Smooth muscle cell (in vitro differentiated cells): ENCODE measurements around the gene SBK2. TPM values are rescaled to one million over a fixed set of nuclear protein-coding genes. Genes with fewer than 3 reads are reported as not detected.
"Not testable (repeated sequence)": the region's sequence is repeated elsewhere in the genome, so short reads cannot be mapped to it uniquely, and the experiment has no call there.

Source experiments
- DNase-seq: peaks from one replicate; lab custom pipeline; 2025; ENCODE audit not compliant: unreplicated experiment; lab: John Stamatoyannopoulos, UW
- H2AFZ ChIP-seq: fragments of 200-600 bp; sonication (generic); 2 replicates; pipeline ENCODE4 v1.6.0; 2016; ENCODE audit warnings: antibody characterized with exemption, low read depth, mild to moderate bottlenecking
- H3F3A ChIP-seq: fragments of 200-600 bp; sonication (generic); 2 replicates; pipeline ENCODE4 v1.6.0; 2017; ENCODE audit warnings: antibody characterized with exemption, low read depth
- H3K27ac ChIP-seq: fragments of 200-600 bp; sonication (generic); 2 replicates; pipeline ENCODE4 v1.5.1; 2016; ENCODE audit warnings: low read depth, mild to moderate bottlenecking
- H3K27me3 ChIP-seq: fragments of 200-600 bp; sonication (generic); 2 replicates; pipeline ENCODE4 v1.6.1; 2016; ENCODE audit warnings: low read depth, mild to moderate bottlenecking
- H3K36me3 ChIP-seq: fragments of 200-600 bp; sonication (generic); 2 replicates; pipeline ENCODE4 v1.5.1; 2016; ENCODE audit warnings: low read depth
- H3K4me1 ChIP-seq: fragments of 200-600 bp; sonication (generic); 2 replicates; pipeline ENCODE4 v1.5.1; 2016; ENCODE audit warnings: low read depth
- H3K4me2 ChIP-seq: fragments of 200-600 bp; sonication (generic); 2 replicates; pipeline ENCODE4 v1.6.0; 2016; ENCODE audit warnings: mild to moderate bottlenecking
- H3K4me3 ChIP-seq: fragments of 200-600 bp; sonication (generic); 2 replicates; pipeline ENCODE4 v1.5.1; 2016; ENCODE audit warnings: mild to moderate bottlenecking
- H3K79me2 ChIP-seq: fragments of 200-600 bp; sonication (generic); 2 replicates; pipeline ENCODE4 v1.6.0; 2016; ENCODE audit warnings: low read depth, mild to moderate bottlenecking
- H3K9ac ChIP-seq: fragments of 200-600 bp; sonication (generic); 2 replicates; pipeline ENCODE4 v1.6.0; 2016; ENCODE audit warnings: low read depth
- H3K9me3 ChIP-seq: fragments of 200-600 bp; sonication (generic); replicated peaks from 2 replicates; pipeline ENCODE4 v1.5.1; 2016; ENCODE audit warnings: low read depth
- H4K20me1 ChIP-seq: fragments of 200-600 bp; sonication (generic); 2 replicates; pipeline ENCODE4 v1.6.0; 2016; ENCODE audit warnings: low read depth
- CTCF ChIP-seq: fragments of 200-600 bp; sonication (generic); IDR thresholded peaks from 2 replicates; pipeline ENCODE4 v1.5.1; 2017; ENCODE audit warnings: borderline replicate concordance, mild to moderate bottlenecking, antibody characterized with exemption; ENCODE audit not compliant: insufficient read depth, poor library complexity, severe bottlenecking
- WGBS: methylation state at CpG from one replicate; pipeline ENCODE4 v1.1.7; 2016; ENCODE audit warnings: low lambda C conversion rate; 5-methylcytosine and 5-hydroxymethylcytosine counted together
- polyA plus RNA-seq: library from polyadenylated mRNA; unstranded; fragments of >200 nt; fragmentation: Nextera tagmentation; extraction: Ambion mirVana; gene quantifications from 2 replicates; pipeline ENCODE4 v1.2.1, GENCODE V29; 2016
- total RNA-seq: library from RNA; depleted of rRNA; stranded (reverse); fragments of >200 nt; gene quantifications from 2 replicates; pipeline ENCODE4 v1.2.3, GENCODE V29; 2014

Gene SBK2
- total and polyA plus RNA-seq, 2 experiments from 2014 or later = not detected

GRCh38 chr19:55576746-55577145, 39.8 kb upstream of the SBK2 start:
- Histone ChIP-seq H2AFZ (no peak overlapping the region), H3K79me2 (peaks cover 13% of the 10 kb centered on the region), H3F3A (no peaks in the 10 kb centered on the region), H3K4me3 (no peak overlapping the region), H3K27me3 (no peaks in the 10 kb centered on the region), H3K27ac (no peak overlapping the region), H3K4me2 (no peak overlapping the region), H3K4me1 (no peaks in the 10 kb centered on the region), H3K9me3 (no peaks in the 10 kb centered on the region), H4K20me1 (no peaks in the 10 kb centered on the region), H3K9ac (no peak overlapping the region), H3K36me3 (no peaks in the 10 kb centered on the region)
- WGBS = over 99% methylated on average over 5 of the region's 5 CpGs
- no peak for TF ChIP-seq CTCF
- DNase-seq = no peak

GRCh38 chr19:55573929-55574328, 37.0 kb upstream of the SBK2 start:
- not testable (repeated sequence) for DNase-seq, H3K27ac ChIP-seq, H3K4me2 ChIP-seq, H3K36me3 ChIP-seq, H3F3A ChIP-seq, H3K27me3 ChIP-seq, H3K4me1 ChIP-seq, H3K9me3 ChIP-seq, H2AFZ ChIP-seq, H3K4me3 ChIP-seq, H3K9ac ChIP-seq, H3K79me2 ChIP-seq, H4K20me1 ChIP-seq
- WGBS = 95% methylated on average over 6 of the region's 6 CpGs

DNA sequence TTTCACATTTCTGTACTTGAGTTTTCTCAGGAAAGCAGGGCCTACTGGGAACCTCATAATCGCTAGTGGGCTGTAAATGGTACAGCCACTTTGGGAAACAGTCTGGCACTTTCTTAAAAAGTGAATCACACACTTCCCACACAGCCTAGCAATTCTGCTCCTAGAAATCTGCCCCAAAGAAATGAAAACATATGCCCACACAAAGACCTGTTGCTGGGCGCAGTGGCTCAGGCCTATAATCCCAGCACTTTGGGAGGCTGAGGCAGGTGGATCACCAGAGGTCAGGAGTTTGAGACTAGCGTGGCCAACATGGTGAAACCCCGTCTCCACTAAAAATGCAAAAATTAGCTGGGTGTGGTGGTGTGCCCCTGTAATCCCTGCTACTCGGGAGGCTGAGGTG, 32.5 kb upstream of the SBK2 start:
- H3K9ac ChIP-seq, DNase-seq: not testable (repeated sequence)
- WGBS = 94% methylated on average over 5 of the region's 5 CpGs

GRCh38 chr19:55567708-55568328, 30.9 kb upstream of the SBK2 start:
- Histone ChIP-seq H3K4me3 (no peak overlapping the region), H3K4me2 (no peak overlapping the region), H3K9ac (no peak overlapping the region), H2AFZ (no peak overlapping the region), H3K27me3 (no peaks in the 10 kb centered on the region), H3K4me1 (no peaks in the 10 kb centered on the region), H4K20me1 (no peaks in the 10 kb centered on the region), H3F3A (no peaks in the 10 kb centered on the region), H3K27ac (no peak overlapping the region), H3K9me3 (no peaks in the 10 kb centered on the region), H3K79me2 (no peaks in the 10 kb centered on the region), H3K36me3 (no peaks in the 10 kb centered on the region)
- no peak for TF ChIP-seq CTCF
- DNase-seq = no peak

More for the DNA sequence above, 32.5 kb upstream of the SBK2 start:
- not testable (repeated sequence) for H3K79me2 ChIP-seq, H3K36me3 ChIP-seq, H3K4me2 ChIP-seq, H3F3A ChIP-seq, H2AFZ ChIP-seq, H4K20me1 ChIP-seq, H3K4me1 ChIP-seq, H3K4me3 ChIP-seq, H3K9me3 ChIP-seq, H3K27ac ChIP-seq, H3K27me3 ChIP-seq

DNA sequence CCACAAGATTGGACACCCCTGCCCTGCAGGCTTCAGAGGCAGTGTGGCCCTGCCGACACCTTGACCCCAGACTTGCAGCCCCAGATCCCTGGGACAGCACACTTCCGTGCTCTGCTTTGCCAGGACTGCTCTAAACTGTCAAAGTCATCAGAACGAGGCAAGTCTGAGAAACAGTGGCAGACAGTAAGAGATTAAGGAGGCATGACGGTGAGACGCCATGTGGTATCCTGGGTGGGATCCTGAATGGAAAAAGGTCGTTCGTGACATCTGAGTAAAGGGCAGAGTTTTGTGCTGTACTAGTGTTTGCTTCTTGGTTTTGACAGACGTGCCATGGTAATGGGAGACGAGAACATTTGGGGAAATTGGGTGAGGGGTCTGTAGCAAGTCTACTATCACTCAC, 29.9 kb upstream of the SBK2 start:
- Histone ChIP-seq H3K9ac (no peak overlapping the region), H3K4me3 (no peak overlapping the region), H3K79me2 (no peaks in the 10 kb centered on the region), H4K20me1 (no peaks in the 10 kb centered on the region), H3F3A (no peaks in the 10 kb centered on the region), H3K4me1 (no peaks in the 10 kb centered on the region), H3K27me3 (no peaks in the 10 kb centered on the region), H3K36me3 (no peaks in the 10 kb centered on the region), H2AFZ (no peak overlapping the region), H3K4me2 (no peak overlapping the region), H3K9me3 (no peaks in the 10 kb centered on the region), H3K27ac (no peak overlapping the region)
- DNase-seq = no peak
- WGBS = 70% methylated on average over 9 of the region's 9 CpGs
- TF ChIP-seq CTCF = no peak
